Hepatocyte (in vitro differentiated cells): ENCODE measurements around the gene CD37.

Source experiments
- CTCF ChIP-seq: fragments of 200-600 bp; sonication (generic); IDR thresholded peaks from 2 replicates; pipeline ENCODE4 v1.5.1; 2016; ENCODE audit warnings: antibody characterized with exemption, mild to moderate bottlenecking; ENCODE audit not compliant: poor library complexity
- EZH2phosphoT487 ChIP-seq: fragments of 200-600 bp; sonication (generic); IDR thresholded peaks from one replicate; pipeline ENCODE4 v1.6.1; 2018; ENCODE audit warnings: antibody characterized with exemption, mild to moderate bottlenecking, low read depth, moderate library complexity; ENCODE audit not compliant: unreplicated experiment, severe bottlenecking

GRCh38 chr19:49378512-49378911 lies 43.3 kb downstream of the CD37 start:
- TF ChIP-seq CTCF (no peak), EZH2phosphoT487 (no peak)
